Fibroblast of skin of abdomen (primary cell): Measurements from ENCODE around the gene ZDHHC11B.
"Not testable (repeated sequence)": the region's sequence is repeated elsewhere in the genome, so short reads cannot be mapped to it uniquely, and the experiment has no call there.

Experiments
- DNase-seq: peaks from one replicate; pipeline ENCODE4 v3.0.0-alpha.2; 2013

Gene ZDHHC11B

GRCh38 chr5:766666-767431 is 17.7 kb downstream of the ZDHHC11B start:
- no peak for DNase-seq

GRCh38 chr5:765948-766631 is 18.4 kb downstream of the ZDHHC11B start:
- DNase-seq: no peak

- DNase-seq: no peak
Observed at GRCh38 chr5:763998-764781, 20.3 kb downstream of the ZDHHC11B start.

- no peak for DNase-seq
Observed at GRCh38 chr5:763397-763796, 21.1 kb downstream of the ZDHHC11B start.

- not testable (repeated sequence) for DNase-seq
Observed at GRCh38 chr5:762996-763395, 21.5 kb downstream of the ZDHHC11B start.

GRCh38 chr5:761854-762710 is 22.4 kb downstream of the ZDHHC11B start:
- no peak for DNase-seq

GRCh38 chr5:761059-761771 is 23.3 kb downstream of the ZDHHC11B start:
- no peak for DNase-seq

- no peak for DNase-seq
Observed at GRCh38 chr5:760363-761058, 24.0 kb downstream of the ZDHHC11B start.

GRCh38 chr5:759781-760362 is 24.7 kb downstream of the ZDHHC11B start:
- DNase-seq: no peak

GRCh38 chr5:759111-759751 is 25.3 kb downstream of the ZDHHC11B start:
- DNase-seq: no peak

GRCh38 chr5:758698-759053 is 25.9 kb downstream of the ZDHHC11B start:
- DNase-seq: no peak

- DNase-seq: no peak
Observed at GRCh38 chr5:757931-758697, 26.4 kb downstream of the ZDHHC11B start.

GRCh38 chr5:757346-757930 is 27.1 kb downstream of the ZDHHC11B start:
- no peak for DNase-seq

GRCh38 chr5:756865-757345 is 27.6 kb downstream of the ZDHHC11B start:
- no peak for DNase-seq

GRCh38 chr5:756171-756570 is 28.4 kb downstream of the ZDHHC11B start:
- DNase-seq: no peak

- DNase-seq: not testable (repeated sequence)
Observed at GRCh38 chr5:754143-754632, 30.3 kb downstream of the ZDHHC11B start.

GRCh38 chr5:753567-754142 is 30.9 kb downstream of the ZDHHC11B start:
- not testable (repeated sequence) for DNase-seq

- not testable (repeated sequence) for DNase-seq
Observed at GRCh38 chr5:752532-753115, 31.9 kb downstream of the ZDHHC11B start.
